VCaP (cell line): Measurements from ENCODE around the gene TIMP1.
"Not testable (repeated sequence)": the region's sequence is repeated elsewhere in the genome, so short reads cannot be mapped to it uniquely, and the experiment has no call there.

Experiments
- H3K27ac ChIP-seq: fragments of 450-650 bp; 2 replicates; pipeline ENCODE4 v1.5.1; 2017
- CTCF ChIP-seq: fragments of 450-650 bp; conservative IDR thresholded peaks from 2 replicates; pipeline ENCODE4 v1.5.1; 2017; ENCODE audit warnings: mild to moderate bottlenecking, moderate library complexity

TIMP1 gene

GRCh38 chrX:47590984-47591383 is 8.7 kb downstream of the TIMP1 start:
- TF ChIP-seq CTCF, result no peak
- no peak overlapping the region for H3K27ac ChIP-seq

GRCh38 chrX:47593522-47593921 is 11.3 kb downstream of the TIMP1 start:
- TF ChIP-seq CTCF, result no peak
- H3K27ac ChIP-seq, result no peak overlapping the region

- H3K27ac ChIP-seq, result no peak overlapping the region
- TF ChIP-seq CTCF, result no peak; the same call in 1 of the 2 replicates
Observed at GRCh38 chrX:47595716-47596251, 13.5 kb downstream of the TIMP1 start.

- H3K27ac ChIP-seq, result no peak overlapping the region
- no peak for TF ChIP-seq CTCF
Observed at GRCh38 chrX:47596256-47596655, 14.0 kb downstream of the TIMP1 start.

- no peak overlapping the region for H3K27ac ChIP-seq
- no peak for TF ChIP-seq CTCF
Observed at GRCh38 chrX:47597222-47597621, 15.0 kb downstream of the TIMP1 start.

- not testable (repeated sequence) for H3K27ac ChIP-seq
Observed at GRCh38 chrX:47603125-47603524, 20.9 kb downstream of the TIMP1 start.

GRCh38 chrX:47605024-47605423 is 22.8 kb downstream of the TIMP1 start:
- no peak for TF ChIP-seq CTCF
- no peak overlapping the region for H3K27ac ChIP-seq

GRCh38 chrX:47607091-47607490 is 24.9 kb downstream of the TIMP1 start:
- TF ChIP-seq CTCF, result no peak
- H3K27ac ChIP-seq, result no peak overlapping the region
